ENCODE results near the gene IFI6. TPM values are rescaled to one million over a fixed set of nuclear protein-coding genes. Genes with fewer than 3 reads are reported as not detected.
A peak's percentile ranks its signal among the peaks of the same experiment; 100 is the strongest.
"Not testable (repeated sequence)": the region's sequence is repeated elsewhere in the genome, so short reads cannot be mapped to it uniquely, and the experiment has no call there.

The IFI6 gene
- total RNA-seq, 2 experiments from 2014 or later: 41.8 to 62.5 TPM

GRCh38 chr1:27689423-27690173, 17.6 kb upstream of the IFI6 start:
- DNase-seq: peak; percentile 24
- Mint-ChIP-seq H3K4me3 (no peak overlapping the region), H3K9me3 (ENCODE audit: low read depth) (no peaks in the 10 kb centered on the region), H3K27ac (peak overlapping the region; percentile 61), H3K4me1 (peaks cover 14% of the 10 kb centered on the region), H3K27me3 (peaks cover 2% of the 10 kb centered on the region), H3K36me3 (ENCODE audit: low read depth) (no peaks in the 10 kb centered on the region)
- ChIA-PET CTCF (interaction anchor here (0.6 to 1.1 kb wide), 3 partner anchors 17 to 102 kb away, joined by 3 read pairs; partner anchors contain the start of gene IFI6), POLR2A (interaction anchor here (0.9 kb wide), 1 partner anchor 83 kb away, joined by 4 read pairs; the partner anchor contains the start of gene STX12)
- intact Hi-C loops (cut with DNase I, micrococcal nuclease): no loop called here
- ATAC-seq: peak; percentile 81

GRCh38 chr1:27687906-27688305, 15.9 kb upstream of the IFI6 start:
- Mint-ChIP-seq H3K27ac (no peak overlapping the region), H3K4me1 (peaks cover 14% of the 10 kb centered on the region), H3K27me3 (peaks cover 2% of the 10 kb centered on the region), H3K36me3 (ENCODE audit: low read depth) (no peaks in the 10 kb centered on the region), H3K4me3 (no peak overlapping the region), H3K9me3 (ENCODE audit: low read depth) (no peaks in the 10 kb centered on the region)
- CTCF ChIA-PET: interaction anchor here (0.6 to 0.9 kb wide), 2 partner anchors 14 to 296 kb away, joined by 3 read pairs; partner anchors contain the start of gene GPR3
- intact Hi-C loops (cut with DNase I, micrococcal nuclease): no loop called here
- POLR2A ChIA-PET: no interaction called here
- no peak for DNase-seq
- no peak for ATAC-seq

- CTCF ChIA-PET: interaction anchor here (0.7 kb wide), 1 partner anchor 17 kb away, joined by 3 read pairs; no protein-coding TSS in a partner anchor
- Mint-ChIP-seq H3K9me3 (ENCODE audit: low read depth) (peaks cover 9% of the 10 kb centered on the region), H3K27ac (no peak overlapping the region), H3K36me3 (ENCODE audit: low read depth) (peaks cover 6% of the 10 kb centered on the region), H3K27me3 (no peaks in the 10 kb centered on the region), H3K4me3 (no peak overlapping the region), H3K4me1 (peaks cover 14% of the 10 kb centered on the region)
- POLR2A ChIA-PET: no interaction called here
- no peak for ATAC-seq
- no peak for DNase-seq
- intact Hi-C loops (cut with DNase I, micrococcal nuclease): no loop called here
These were observed 14.4 kb upstream of the IFI6 start for GRCh38 chr1:27686223-27686990.

GRCh38 chr1:27684176-27684575, 12.2 kb upstream of the IFI6 start:
- H3K36me3 Mint-ChIP-seq (ENCODE audit: low read depth): peaks cover 7% of the 10 kb centered on the region
- ATAC-seq (no peak), DNase-seq (no peak)
- POLR2A ChIA-PET: no interaction called here
- no peak overlapping the region for H3K4me3 Mint-ChIP-seq
- H3K27me3 Mint-ChIP-seq: no peaks in the 10 kb centered on the region
- CTCF ChIA-PET: interaction anchor here (0.8 to 1.9 kb wide), 2 partner anchors 14 to 128 kb away, joined by 3 to 6 read pairs; no protein-coding TSS in a partner anchor
- peaks cover 19% of the 10 kb centered on the region for H3K9me3 Mint-ChIP-seq (ENCODE audit: low read depth)
- no peak overlapping the region for H3K27ac Mint-ChIP-seq
- no peaks in the 10 kb centered on the region for H3K4me1 Mint-ChIP-seq
- intact Hi-C loops (cut with DNase I, micrococcal nuclease): no loop called here

- peaks cover 19% of the 10 kb centered on the region for H3K9me3 Mint-ChIP-seq (ENCODE audit: low read depth)
- H3K27ac Mint-ChIP-seq: no peak overlapping the region
- ATAC-seq (no peak), DNase-seq (no peak)
- peaks cover 7% of the 10 kb centered on the region for H3K36me3 Mint-ChIP-seq (ENCODE audit: low read depth)
- H3K4me3 Mint-ChIP-seq: no peak overlapping the region
- H3K4me1 Mint-ChIP-seq: no peaks in the 10 kb centered on the region
- no peaks in the 10 kb centered on the region for H3K27me3 Mint-ChIP-seq
- intact Hi-C loops (cut with DNase I, micrococcal nuclease): no loop called here
- CTCF ChIA-PET: interaction anchor here (0.9 to 1.9 kb wide), 3 partner anchors 9 to 13 kb away, joined by 3 to 6 read pairs (median 3); partner anchors contain the start of gene IFI6
- POLR2A ChIA-PET: no interaction called here
These were observed 10.5 kb upstream of the IFI6 start for GRCh38 chr1:27682351-27682944.

- CTCF ChIA-PET; DNase-seq; H3K27ac Mint-ChIP-seq; H3K4me3 Mint-ChIP-seq; POLR2A ChIA-PET; intact Hi-C loops (cut with DNase I, micrococcal nuclease); ATAC-seq; H3K4me1 Mint-ChIP-seq; H3K36me3 Mint-ChIP-seq (ENCODE audit: low read depth); H3K27me3 Mint-ChIP-seq: not testable (repeated sequence)
- peaks cover 19% of the 10 kb centered on the region for H3K9me3 Mint-ChIP-seq (ENCODE audit: low read depth)
These were observed 9.6 kb upstream of the IFI6 start for GRCh38 chr1:27681580-27681979.

GRCh38 chr1:27680225-27680791, 8.3 kb upstream of the IFI6 start:
- H3K9me3 Mint-ChIP-seq (ENCODE audit: low read depth): peaks cover 19% of the 10 kb centered on the region
- ATAC-seq; DNase-seq; H3K4me1 Mint-ChIP-seq; H3K27ac Mint-ChIP-seq; POLR2A ChIA-PET; H3K27me3 Mint-ChIP-seq; intact Hi-C loops (cut with DNase I, micrococcal nuclease); H3K36me3 Mint-ChIP-seq (ENCODE audit: low read depth); H3K4me3 Mint-ChIP-seq: not testable (repeated sequence)
- CTCF ChIA-PET: interaction anchor here (0.6 to 1.0 kb wide), 6 partner anchors 9 to 225 kb away, joined by 3 to 6 read pairs (median 4); no protein-coding TSS in a partner anchor

GRCh38 chr1:27678747-27679146, 6.8 kb upstream of the IFI6 start:
- H3K4me3 Mint-ChIP-seq: no peak overlapping the region
- ChIA-PET CTCF (interaction anchor here (1.0 to 1.7 kb wide), 6 partner anchors 10 to 382 kb away, joined by 3 to 4 read pairs (median 4); no protein-coding TSS in a partner anchor), POLR2A (interaction anchor here (0.6 kb wide), 1 partner anchor 9 kb away, joined by 5 read pairs; no protein-coding TSS in a partner anchor)
- H3K36me3 Mint-ChIP-seq (ENCODE audit: low read depth): peaks cover 7% of the 10 kb centered on the region
- H3K27ac Mint-ChIP-seq: no peak overlapping the region
- intact Hi-C loops (cut with DNase I, micrococcal nuclease): no loop called here
- no peaks in the 10 kb centered on the region for H3K4me1 Mint-ChIP-seq
- DNase-seq (no peak), ATAC-seq (no peak)
- no peaks in the 10 kb centered on the region for H3K27me3 Mint-ChIP-seq
- peaks cover 19% of the 10 kb centered on the region for H3K9me3 Mint-ChIP-seq (ENCODE audit: low read depth)

GRCh38 chr1:27676410-27676809, 4.4 kb upstream of the IFI6 start:
- DNase-seq (no peak), ATAC-seq (no peak)
- ChIA-PET CTCF (interaction anchor here (0.7 to 0.8 kb wide), 2 partner anchors 69 to 74 kb away, joined by 3 read pairs; no protein-coding TSS in a partner anchor), POLR2A (no interaction called here)
- H3K4me3 Mint-ChIP-seq: no peak overlapping the region
- intact Hi-C loops (cut with DNase I, micrococcal nuclease): no loop called here
- H3K27ac Mint-ChIP-seq: no peak overlapping the region
- no peaks in the 10 kb centered on the region for H3K27me3 Mint-ChIP-seq
- H3K9me3 Mint-ChIP-seq (ENCODE audit: low read depth): peaks cover 10% of the 10 kb centered on the region
- peaks cover 1% of the 10 kb centered on the region for H3K36me3 Mint-ChIP-seq (ENCODE audit: low read depth)
- H3K4me1 Mint-ChIP-seq: peaks cover 7% of the 10 kb centered on the region

- H3K27ac Mint-ChIP-seq: peak overlapping the region; percentile 89
- intact Hi-C loops (cut with DNase I, micrococcal nuclease): loop anchor here (1.0 to 5.0 kb wide), 5 partner anchors 53 to 528 kb away; partner anchors contain the start of genes FAM76A (in 2 of the 2), STX12 (in 2 of the 2) and PPP1R8 (in 1 of the 2)
- peak overlapping the region; percentile 83 for H3K4me3 Mint-ChIP-seq
These were observed 739 bp upstream of the IFI6 start for GRCh38 chr1:27672750-27673112.

More at GRCh38 chr1:27672750-27673112, 739 bp upstream of the IFI6 start:
- ChIA-PET CTCF (interaction anchor here (0.8 to 1.7 kb wide), 12 partner anchors 10 to 249 kb away, joined by 3 to 18 read pairs (median 3); partner anchors contain the start of gene PPP1R8), POLR2A (interaction anchor here (0.9 to 1.4 kb wide), 4 partner anchors 53 to 158 kb away, joined by 3 to 9 read pairs (median 5); partner anchors contain the start of genes FAM76A, PPP1R8 and STX12)
- no peaks in the 10 kb centered on the region for H3K9me3 Mint-ChIP-seq (ENCODE audit: low read depth)
- DNase-seq (no peak), ATAC-seq (no peak)
- no peaks in the 10 kb centered on the region for H3K36me3 Mint-ChIP-seq (ENCODE audit: low read depth)
- H3K4me1 Mint-ChIP-seq: peaks cover 31% of the 10 kb centered on the region
- no peaks in the 10 kb centered on the region for H3K27me3 Mint-ChIP-seq

Measured in activated CD4-positive, alpha-beta T cell treated with anti-CD3 and anti-CD28 coated beads for 36 hours (primary cell).